Stimulated activated CD4-positive, alpha-beta T cell treated with anti-CD3 and anti-CD28 coated beads, TNF-alpha, amount 100 ng/mL, for 24 hours (primary cell): ENCODE results near the gene FMN1.
"Not testable (repeated sequence)": the region's sequence is repeated elsewhere in the genome, so short reads cannot be mapped to it uniquely, and the experiment has no call there.

Source experiments
- DNase-seq, 3 experiments: peaks; one replicate each; pipeline ENCODE4 v3.0.0-alpha.2; 2020; ENCODE audit warnings: low read depth in 3 of 3

Gene FMN1

DNA sequence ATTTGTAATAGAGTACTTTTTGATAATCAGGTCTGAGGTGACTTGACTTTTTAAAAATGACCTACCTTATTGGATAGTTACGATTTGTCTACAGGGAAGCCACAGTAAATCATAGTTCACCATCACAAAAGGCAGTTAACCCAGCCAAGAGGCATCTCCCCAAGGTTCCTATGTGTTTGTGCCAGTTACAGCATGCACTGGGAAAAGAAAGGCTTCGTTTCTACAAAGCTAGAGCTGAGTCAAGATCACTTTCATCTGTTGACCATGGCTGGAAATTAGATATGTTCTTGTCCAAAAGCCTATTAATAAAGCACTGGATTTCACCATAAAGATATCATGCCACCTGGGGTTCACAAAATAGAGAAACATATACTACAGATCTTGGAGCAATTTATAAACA lies 336.8 kb downstream of the FMN1 start:
- DNase-seq: no peak

DNA sequence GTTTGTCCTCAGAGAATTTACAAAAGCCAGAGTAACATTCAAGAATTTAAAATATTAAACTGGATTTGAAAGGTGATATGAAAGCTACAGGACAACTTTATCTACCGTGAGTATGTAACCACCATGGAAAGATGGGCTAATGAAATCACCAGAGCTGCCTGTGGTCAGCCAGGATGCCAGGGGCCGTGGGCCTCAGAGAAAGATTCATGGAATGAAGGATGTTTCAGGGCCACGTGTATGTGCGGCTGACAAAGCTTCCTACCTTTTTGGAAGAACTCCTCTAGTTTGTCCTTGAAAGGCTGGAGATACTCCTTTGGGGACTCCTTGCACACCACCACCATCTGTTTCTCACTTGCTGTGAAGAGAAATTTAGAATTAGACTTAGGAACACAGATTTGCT lies 337.8 kb downstream of the FMN1 start:
- no peak for DNase-seq

DNA sequence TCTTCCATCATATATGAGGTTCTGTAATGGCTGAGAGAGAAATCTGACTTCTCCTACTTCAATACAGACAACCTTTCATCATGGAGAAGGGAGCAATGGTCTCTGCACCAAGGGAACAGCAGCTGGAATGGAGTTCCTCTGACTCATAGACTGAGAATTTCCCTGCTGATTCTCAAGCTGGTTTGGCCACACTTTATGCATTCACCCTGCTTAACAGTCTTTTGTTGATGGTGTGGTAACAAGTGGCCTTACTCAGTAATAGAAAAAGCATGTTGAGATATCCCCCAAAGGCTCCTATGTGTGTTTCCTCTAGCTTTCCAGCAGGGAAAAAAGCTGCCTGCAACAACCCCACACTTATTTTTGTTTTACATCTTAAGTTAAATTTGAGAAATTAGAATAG lies 338.6 kb downstream of the FMN1 start:
- DNase-seq: no peak

DNA sequence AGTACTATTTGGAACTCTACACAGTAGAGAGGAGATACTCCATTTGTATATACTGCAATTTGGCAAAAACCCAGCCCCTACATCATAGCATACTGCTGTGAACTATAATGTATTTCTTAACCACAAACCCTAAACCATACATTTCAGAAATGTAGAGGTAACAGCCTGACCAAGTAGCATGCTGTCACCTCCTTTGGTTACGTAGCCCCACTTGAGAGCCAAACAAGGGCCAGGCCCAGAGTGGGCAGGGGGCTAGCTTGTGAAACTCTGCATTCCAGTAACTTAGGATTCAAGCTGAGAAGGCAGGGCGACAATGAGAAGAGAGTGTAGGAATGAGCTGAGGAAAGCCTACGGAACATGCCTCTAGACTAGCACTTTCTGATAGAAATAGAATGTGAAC lies 340.9 kb downstream of the FMN1 start:
- no peak for DNase-seq

DNA sequence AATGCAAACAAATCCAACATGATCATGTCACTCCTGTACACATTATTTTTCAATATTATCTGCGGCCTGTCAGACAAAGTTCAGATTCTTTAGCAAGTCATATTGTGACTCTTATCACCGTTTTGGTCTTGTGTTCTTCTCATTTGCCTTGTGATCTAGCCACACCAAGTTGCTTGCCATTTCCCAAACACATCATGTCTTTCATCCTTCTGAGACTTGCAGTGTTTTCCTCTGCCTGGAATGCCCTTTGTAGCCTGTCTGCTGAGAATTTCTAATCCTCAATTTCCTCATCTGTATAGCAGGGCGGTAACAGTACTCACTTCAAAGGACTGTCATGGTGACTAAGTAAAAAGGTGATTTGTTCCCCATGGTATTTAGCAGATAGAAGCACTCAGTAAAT lies 341.7 kb downstream of the FMN1 start:
- no peak for DNase-seq

DNA sequence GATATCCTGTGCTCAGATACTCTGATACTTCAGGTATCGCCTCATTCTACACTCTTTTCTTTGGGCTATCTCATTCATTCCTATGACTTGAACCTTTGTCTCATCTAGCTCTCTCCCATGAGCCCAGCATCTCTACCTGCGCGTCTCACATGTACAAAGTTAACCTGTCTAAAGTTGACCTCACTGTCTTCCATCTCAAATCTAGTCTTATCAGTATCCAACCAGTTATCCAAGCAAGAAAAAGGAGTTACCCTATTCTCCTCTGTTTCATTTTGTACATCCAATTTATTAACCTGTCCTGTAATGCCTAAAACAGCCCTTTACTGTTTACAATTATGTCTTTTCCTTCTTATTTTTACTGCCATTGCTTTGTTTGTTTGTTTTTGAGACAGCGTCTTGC lies 342.5 kb downstream of the FMN1 start:
- no peak for DNase-seq

DNA sequence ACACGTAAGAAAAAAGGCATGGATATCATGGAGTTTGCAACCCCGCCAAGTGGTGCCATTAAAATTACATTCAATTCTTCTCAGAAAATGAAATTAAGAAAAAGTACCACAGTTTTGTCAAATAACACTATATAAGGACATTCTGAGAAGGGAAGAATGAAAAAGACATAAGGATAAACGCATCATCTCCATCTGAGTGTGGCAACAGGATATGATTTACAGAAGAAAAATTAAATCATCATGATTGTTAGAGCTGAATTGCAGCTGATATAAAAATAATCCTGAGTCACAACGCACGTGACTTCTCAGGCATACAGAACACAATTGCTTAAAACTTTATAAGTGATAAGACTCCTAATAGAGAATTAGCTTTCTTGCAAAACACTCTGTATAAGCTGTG lies 342.9 kb downstream of the FMN1 start:
- DNase-seq: no peak

DNA sequence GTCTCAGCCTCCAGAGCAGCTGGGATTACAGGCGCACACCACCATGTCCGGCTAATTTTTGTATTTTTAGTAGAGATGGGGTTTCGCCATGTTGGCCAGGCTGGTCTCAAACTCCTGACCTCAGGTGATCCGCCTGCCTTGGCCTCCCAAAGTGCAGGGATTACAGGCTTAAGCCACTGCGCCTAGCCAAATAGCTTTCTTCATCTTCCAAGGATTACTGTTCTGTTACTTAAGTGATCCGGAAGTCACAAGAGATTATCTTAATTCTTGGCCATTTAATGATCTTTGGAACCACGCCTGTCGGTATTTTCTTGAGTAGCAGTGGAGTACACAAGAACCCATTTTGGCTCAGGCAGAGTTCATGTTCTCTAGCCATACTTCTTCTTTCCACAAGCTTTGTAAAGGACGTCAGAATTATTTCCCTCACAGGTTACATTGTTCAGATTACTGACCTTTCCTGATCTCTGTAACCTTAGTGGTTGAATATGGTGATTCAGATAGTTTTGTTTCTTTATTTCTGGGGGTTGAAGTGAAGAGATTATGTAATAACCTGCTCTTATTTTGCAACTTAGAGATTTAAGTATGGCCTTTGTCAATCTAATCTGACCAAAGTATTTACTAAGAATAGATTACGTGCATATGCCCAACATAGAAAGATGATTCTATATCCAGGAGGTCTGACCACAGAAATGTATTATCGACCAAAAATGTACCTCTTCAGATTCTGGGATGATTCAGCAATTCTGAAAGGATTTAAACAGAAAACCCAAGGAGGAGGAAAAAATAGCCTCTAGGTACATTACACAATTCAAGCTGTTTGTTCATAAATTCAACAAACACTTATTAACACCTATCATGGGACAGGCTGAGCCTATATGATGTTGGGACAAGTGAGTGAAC lies 344.5 kb downstream of the FMN1 start:
- DNase-seq: no peak

DNA sequence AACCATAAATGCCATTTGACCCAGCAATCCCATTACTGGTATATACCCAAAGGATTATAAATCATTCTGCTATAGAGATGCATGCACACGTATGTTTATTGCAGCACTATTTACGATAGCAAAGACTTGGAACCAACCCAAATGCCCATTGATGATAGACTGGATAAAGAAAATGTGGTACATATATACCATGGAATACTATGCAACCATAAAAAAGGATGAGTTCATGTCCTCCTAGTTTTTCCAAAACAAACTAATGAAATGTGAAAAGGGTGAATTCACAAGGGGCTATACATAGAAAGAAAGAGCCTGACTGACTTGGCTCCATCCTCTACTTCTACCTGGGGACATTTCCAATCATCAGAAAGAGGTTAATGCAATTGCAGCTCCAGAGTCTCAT lies 347.8 kb downstream of the FMN1 start:
- DNase-seq: not testable (repeated sequence)

DNA sequence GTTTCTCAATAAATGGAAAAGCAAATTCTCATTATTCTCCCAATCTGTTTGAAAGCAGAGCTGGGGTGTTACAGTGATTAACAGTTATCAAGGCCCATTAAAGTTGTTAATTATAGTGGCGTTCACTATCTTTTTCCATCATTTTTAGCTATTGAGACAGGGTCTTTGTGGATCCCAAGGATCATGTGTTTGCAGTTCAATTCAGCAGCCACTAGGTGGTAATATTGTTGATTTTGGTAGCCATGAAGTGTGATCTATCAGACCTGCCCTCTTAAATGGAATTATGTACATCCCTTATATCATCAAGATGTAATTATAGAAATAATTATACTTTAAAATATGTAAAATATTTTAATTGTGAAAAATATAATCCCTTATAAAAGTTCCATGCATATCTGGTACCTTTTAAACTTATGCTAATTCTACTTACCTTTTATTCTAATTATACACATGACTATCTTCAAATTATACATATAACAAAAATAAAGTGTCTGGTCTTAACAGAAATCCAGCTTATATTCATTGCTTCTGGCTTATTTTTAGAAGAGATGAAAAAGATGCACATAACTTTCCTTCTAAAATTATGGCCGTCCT lies 350.3 kb downstream of the FMN1 start:
- no peak for DNase-seq

DNA sequence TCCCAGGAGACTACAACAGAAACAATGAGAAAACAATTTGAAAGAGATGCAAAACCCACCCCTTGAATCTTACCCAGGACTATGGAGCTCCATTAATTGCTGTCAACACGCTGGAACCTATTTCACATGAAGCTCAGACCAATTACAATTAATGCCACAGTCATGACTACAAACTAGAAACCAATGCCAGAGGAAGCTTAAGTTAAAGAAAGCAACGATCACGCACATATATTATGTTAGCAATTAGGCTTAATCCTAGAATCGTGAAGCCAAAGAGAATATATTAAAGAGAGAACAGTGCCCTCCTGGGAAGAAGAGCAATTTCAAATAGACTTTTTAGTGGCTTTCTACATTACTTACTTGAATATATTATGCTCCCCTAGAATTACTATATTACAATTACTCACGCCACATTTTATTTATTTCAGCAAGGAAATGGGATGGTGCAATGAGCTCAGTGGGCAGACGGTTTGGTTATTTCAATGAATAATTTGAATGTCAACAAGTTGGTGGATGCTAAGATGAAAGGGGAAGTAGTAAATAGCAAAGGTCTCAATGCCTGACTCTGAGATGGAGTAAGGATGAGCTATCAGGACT lies 351.2 kb downstream of the FMN1 start:
- no peak for DNase-seq

DNA sequence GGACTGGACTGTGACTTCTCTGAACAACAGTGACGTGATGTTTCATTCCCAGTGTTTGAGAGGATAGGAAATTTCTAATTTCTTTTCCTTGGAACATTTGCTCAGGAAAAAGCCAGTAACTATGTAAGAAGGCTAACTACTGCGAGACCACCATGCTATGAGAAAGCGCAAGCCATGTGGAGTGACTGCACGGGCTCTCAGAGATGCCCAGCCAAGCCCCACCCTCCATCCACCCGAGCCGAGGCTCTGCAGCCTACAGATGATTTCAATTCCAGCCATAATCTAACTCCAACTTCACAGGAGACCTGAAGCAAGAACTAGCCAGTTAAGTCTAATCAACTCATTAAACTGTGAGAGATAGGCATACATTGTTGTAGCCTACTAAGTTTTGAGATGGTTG lies 352.4 kb downstream of the FMN1 start:
- no peak for DNase-seq

DNA sequence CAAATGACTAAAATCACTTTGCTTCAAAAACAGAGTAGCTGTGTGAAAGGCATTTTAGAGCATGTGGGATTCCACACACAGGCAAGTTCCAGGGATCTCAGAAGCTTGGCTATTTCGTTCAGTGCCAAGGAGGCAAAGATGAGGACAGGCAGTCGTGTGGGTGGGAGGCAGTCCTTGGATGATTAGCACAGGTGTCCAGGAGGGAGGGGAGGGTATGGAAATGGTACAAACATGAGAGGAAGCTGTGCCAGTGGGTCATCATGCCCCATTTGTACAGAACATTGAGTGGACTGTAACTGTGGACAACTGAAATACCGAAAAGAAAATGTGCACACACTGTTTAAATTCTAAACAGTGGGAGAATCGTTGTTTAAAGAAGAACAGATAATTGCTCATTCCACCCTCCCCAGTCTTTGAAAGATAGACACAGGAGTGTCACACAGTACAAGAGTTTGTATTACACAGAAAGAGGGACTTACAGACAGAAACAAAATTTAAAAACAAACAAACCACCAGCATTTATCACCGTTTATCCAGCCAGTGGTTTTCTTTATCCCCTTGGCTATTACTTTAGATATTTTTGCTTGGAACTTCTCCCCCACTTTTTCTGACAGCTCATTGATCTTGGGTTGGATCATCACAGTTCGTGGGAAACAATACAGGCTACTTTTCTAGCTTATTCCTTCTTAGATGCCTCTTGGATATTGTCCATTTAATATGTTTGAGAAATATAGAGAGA lies 353.8 kb downstream of the FMN1 start:
- DNase-seq: no peak

DNA sequence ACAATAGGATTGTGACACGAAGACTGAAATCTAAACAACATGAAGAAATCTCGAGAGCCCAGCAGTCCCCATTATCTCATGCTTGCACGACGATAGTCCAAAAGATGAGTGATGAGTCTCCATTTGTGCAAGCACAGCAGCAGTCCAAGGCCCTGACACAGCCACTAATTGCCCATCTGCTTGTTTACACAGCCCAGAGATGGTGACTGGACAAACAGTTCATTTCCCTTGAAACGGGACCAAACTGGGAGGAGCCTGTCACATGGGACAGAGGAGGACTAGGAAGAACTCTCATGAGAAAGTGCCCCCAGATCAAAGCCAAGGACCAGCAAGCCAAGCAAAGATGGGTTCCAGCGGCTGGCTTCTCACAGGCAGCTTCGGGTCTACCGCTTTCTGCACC lies 355.7 kb downstream of the FMN1 start:
- no peak for DNase-seq

DNA sequence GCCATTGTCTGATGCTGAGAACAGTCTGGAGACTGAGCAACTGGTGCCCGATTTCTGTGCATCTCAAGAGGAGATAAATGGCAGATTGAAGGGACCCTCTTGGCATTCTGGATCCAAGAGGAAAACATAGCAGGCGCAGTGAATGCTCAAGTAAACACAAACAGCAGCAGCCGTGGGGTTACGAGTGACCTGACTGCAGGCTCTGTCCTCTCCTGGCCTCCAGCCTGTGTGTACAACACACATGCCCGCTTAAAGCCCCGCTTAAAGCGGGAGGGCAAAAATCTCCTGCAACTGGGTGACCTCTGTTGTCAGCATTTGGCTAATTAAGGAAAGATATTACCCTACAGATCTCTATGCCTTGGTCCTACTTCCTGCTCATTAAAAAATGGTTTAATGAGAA lies 356.2 kb downstream of the FMN1 start:
- no peak for DNase-seq

DNA sequence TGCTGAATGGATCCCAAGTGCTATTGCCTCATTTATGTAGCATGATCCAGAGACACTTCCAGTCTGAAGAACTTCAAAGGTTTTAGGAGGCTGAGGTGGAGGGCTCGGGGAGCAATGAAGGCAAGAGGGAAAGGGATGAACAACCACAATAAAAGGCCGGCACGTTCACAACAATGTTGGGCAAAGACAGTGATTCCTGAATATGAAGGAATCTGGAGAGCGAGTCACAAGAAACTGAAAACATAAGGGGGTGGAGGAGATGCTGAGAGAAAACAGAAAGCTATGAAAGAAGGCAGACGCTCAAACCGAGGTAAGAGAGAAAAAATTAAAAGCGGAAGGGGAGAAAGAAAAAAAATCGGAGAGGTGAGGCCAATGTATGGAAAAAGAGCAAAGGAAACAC lies 356.6 kb downstream of the FMN1 start:
- DNase-seq: no peak

DNA sequence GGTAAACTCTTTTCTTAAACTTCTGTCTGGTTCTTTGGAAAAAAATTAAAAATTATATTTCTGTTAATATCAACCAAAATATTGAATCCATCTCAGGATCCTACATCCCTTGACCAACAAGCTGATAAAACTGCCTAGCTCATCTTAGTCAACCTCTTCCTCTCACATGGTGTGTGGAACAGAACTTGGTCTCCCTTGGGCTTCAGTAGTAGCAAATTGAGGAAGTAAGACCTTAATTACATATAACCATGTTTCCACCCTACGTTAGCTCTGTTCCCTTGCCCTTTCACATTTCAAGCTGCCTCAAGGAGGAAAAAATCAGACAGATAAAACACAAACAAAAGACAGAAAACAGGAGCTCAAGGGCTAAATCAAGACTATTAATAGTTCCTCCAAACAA lies 360.4 kb downstream of the FMN1 start:
- no peak for DNase-seq

DNA sequence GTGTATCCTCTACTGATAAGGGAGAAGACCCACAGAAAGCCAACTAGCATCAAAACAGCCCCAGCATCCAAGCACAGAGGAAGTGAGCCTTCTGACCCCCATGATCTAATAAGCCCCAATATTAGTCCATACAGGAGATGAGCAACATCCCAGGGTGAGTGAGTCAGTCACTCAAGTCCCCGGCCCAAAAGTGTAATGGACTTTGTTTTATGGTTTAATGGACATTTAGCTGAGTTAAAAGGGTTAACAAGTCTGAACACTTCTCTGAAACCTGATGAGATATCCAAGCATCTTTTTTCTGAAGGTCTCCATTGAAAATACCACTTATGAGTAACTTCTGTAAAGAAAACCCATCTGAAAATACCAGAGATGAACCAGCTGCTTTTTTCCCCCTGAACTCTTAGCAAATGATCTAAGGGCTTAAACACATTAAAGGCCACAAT lies 361.1 kb downstream of the FMN1 start:
- DNase-seq: no peak

DNA sequence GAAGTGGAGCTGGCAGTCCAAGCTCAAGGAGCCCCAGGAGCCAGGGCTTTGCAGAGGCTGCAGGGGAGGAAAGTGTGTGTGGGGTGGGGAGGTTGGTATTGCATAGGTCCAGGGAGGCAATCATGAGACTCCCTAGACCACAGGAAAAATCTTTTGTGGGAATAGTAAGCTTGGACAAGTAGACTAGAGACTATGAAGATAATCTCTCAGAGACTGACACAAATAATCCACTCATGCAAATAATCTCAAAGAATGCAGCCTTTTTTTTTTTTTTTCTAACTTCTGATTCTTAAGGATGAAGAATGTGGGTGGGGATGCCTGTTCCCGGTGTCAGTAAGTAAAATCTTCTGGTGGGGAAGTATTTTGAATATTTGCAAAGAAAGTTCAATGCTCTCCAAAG lies 363.0 kb downstream of the FMN1 start:
- DNase-seq: no peak

DNA sequence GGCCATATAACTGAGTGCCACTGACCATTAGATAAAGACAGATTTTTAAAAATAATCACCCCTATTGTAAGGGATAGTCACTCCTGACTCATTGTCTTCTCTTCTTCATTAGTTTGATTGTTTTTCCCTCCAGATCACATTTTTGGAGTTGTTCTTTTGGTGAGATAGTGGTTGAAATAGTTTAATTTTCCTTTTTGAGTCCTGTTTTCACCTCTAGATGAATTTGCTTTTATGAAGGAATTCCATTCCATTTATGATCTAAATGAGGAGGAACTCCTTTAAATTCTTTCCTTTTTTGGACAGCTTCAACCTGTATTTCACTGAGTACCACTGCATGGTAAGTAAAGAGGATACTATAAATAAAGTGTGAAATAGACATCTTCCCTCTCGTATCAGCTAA lies 364.3 kb downstream of the FMN1 start:
- DNase-seq: no peak

DNA sequence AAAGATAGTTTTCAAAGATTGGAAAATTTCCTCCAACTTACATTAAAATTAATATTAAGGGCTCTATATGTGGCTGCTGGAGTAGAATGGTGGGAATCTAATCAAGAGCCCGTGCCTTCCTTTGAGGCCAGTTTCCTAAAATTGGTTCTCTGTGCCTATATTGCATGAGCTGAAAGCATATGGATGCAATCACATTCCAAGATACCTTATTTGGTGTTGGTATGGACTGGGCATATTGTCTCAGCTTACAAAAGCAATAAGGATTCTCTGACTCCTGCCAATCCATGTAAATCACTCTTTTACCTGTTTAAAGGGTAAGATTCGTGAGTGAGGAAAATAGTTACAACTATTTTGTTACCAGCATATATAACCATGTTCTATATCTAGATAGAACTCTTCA lies 365.1 kb downstream of the FMN1 start:
- DNase-seq: no peak

DNA sequence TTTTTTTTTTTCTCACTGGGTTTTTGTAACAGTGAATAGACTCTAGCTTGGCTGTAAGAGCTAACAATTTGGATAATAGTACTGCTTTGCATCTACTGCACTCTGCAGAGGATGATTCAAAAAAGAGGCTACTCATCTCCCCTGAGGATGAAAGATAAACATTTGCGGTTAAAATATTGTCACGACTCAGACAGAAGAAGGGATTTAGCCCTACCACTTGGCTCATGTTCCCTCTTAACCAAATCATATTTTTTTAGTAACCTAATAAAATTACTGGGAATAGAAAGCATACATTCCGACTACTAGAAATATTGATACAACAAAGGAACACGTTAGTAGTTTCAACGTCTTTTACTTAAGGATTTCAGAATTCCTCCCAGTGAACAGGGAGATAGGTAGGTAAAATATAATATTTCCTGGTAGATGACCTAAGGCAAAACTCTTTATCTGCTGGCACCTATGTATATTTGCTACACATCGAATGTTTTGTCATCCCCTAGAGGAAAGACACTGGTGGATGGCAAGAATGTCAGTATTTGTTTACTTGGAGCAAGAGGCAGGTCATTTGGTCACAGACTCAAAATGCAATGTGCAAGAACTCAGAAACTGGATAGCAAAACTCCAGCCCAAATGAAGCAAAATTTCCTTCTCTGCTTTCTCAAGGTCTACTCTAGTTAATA lies 365.9 kb downstream of the FMN1 start:
- DNase-seq: no peak
